NB4 (cell line): ENCODE measurements around the gene RBM20.

ENCODE experiments used
- DNase-seq: peaks from one replicate; pipeline ENCODE4 v3.0.0; 2010; ENCODE audit warnings: low read depth
- H3K4me3 ChIP-seq: one replicate; pipeline ENCODE4 v1.5.1; 2011; ENCODE audit warnings: mild to moderate bottlenecking, low read depth, low read length, moderate library complexity
- CTCF ChIP-seq: IDR thresholded peaks from one replicate; pipeline ENCODE4 v1.5.1; 2012; ENCODE audit warnings: low read depth, low read length
- MYC ChIP-seq: IDR thresholded peaks from 2 replicates; pipeline ENCODE4 v1.6.1; 2011; ENCODE audit warnings: low read depth, low read length
- POLR2A ChIP-seq: IDR thresholded peaks from 2 replicates; pipeline ENCODE4 v1.6.1; 2011; ENCODE audit warnings: mild to moderate bottlenecking; ENCODE audit not compliant: insufficient read length; ENCODE audit errors: extremely low read depth
- TF ChIP-seq, protein P1 (sequence below): IDR thresholded peaks from 2 replicates; pipeline ENCODE4 v1.6.1; 2011; ENCODE audit warnings: low read depth, low read length

Gene RBM20

DNA sequence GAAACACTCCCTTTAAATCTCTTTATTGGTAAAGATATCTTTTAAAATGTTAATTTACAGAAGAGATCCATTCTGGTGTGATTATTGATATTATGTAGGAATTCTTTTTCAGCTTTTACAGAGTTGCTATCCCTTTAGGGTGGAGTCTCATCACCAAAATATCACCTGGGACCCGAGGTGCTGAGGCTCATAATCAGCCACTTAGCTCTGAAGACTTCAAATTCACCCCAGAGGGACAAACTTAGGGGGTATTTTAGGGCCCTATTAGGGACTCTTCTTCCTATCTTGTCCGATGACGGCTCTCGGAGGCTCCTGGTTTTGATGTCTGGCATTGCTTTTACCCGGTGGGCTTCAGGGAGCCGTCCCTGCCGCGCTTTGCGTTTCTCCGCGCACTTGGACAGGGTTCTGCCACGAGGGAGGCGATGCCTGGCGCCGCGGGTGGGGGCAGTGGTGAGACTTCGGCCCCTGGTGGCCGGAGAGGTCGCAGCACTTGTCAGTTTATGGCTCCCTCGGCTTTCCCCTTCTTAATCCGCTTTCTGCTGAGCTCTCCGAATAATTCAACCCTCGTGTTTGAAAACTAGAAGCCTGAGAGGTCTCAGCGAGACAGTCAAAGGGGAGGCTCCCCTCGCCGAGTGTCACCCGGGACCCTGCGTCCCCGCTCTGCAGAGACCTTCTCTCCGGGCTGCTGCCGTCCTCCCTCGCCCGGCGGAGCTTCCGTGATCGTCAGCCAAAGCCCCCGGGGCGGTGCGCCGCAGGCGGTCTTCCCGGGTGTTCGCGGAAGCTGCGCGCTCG is 27.8 kb downstream of the RBM20 start:
- H3K4me3 ChIP-seq, result peak overlapping the region; percentile 70
- DNase-seq, result peak; percentile 88

GRCh38 chr10:110672580-110672919 is 28.4 kb downstream of the RBM20 start:
- DNase-seq, result no peak
- no peak for TF ChIP-seq MYC
- peak overlapping the region; percentile 70 for H3K4me3 ChIP-seq

More for the DNA sequence above, 27.8 kb downstream of the RBM20 start:
- no peak for TF ChIP-seq POLR2A
- TF ChIP-seq MYC, result peak; percentile 89
- TF ChIP-seq, protein P1, sequence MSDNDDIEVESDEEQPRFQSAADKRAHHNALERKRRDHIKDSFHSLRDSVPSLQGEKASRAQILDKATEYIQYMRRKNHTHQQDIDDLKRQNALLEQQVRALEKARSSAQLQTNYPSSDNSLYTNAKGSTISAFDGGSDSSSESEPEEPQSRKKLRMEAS, result peak; percentile 79
- TF ChIP-seq CTCF, result peak; percentile 88

DNA sequence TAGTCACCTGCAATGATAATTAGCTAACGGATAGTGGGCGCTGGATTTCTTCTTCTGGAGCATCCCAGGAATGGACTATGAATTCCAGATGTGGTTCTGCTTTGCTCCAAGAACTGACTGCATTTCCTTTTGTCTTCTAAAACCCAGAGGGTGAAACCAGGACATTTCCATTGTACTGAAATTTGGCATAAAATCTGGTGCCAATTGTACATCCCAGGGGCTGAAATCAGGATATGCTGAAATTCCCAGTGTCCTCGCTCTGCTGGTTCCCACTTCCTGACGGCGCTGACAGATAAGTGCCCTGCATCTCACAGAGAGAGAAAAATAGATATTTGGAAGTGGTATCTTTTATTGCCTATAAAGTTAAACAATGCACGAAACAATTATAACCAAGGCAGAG is 31.9 kb downstream of the RBM20 start:
- no peak overlapping the region for H3K4me3 ChIP-seq
- DNase-seq, result no peak
- TF ChIP-seq, protein P1, result no peak
- TF ChIP-seq POLR2A (no peak), CTCF (no peak), MYC (no peak)

- DNase-seq, result no peak
- TF ChIP-seq, protein P1, result no peak
- TF ChIP-seq POLR2A (no peak), MYC (no peak), CTCF (no peak)
- no peak overlapping the region for H3K4me3 ChIP-seq
These were observed 35.5 kb downstream of the RBM20 start for GRCh38 chr10:110679486-110680272.

GRCh38 chr10:110680273-110681020 is 36.3 kb downstream of the RBM20 start:
- H3K4me3 ChIP-seq, result no peak overlapping the region
- TF ChIP-seq CTCF (no peak), MYC (no peak), POLR2A (no peak)
- TF ChIP-seq, protein P1, result no peak
- no peak for DNase-seq
